Right ventricle myocardium superior (tissue), 1 donor: ENCODE results near the gene RLF. TPM values are rescaled to one million over a fixed set of nuclear protein-coding genes. Genes with fewer than 3 reads are reported as not detected.

Experiments used
- ATAC-seq: fragments of 200-7000 bp; cut with Tn5 transposase; one replicate; pipeline ENCODE4 v1.9.1; 2020; ENCODE audit warnings: mild to moderate bottlenecking; ENCODE audit not compliant: poor library complexity
- DNase-seq: peaks from one replicate; pipeline ENCODE4 v3.0.0-alpha.2; 2020
- intact Hi-C: fragments of 100-400 bp; cut with DNase I; formaldehyde crosslinking; loops from one replicate; pipeline ENCODE4 v1.11.2; 2022
- total RNA-seq: library from RNA; stranded (reverse); fragmentation: NEBNext Ultra II Directional; extraction: Animal tissue kit (Norgen Biotek cat#: 25700); gene quantifications from one replicate; pipeline ENCODE4 v1.2.1, GENCODE V29; 2021
- donor health status: DM: no; HTN: yes; CAD: no; lungs with severe emphysema.

RLF gene
- total RNA-seq, 1 donor from 2014 or later = 11.7 TPM

DNA sequence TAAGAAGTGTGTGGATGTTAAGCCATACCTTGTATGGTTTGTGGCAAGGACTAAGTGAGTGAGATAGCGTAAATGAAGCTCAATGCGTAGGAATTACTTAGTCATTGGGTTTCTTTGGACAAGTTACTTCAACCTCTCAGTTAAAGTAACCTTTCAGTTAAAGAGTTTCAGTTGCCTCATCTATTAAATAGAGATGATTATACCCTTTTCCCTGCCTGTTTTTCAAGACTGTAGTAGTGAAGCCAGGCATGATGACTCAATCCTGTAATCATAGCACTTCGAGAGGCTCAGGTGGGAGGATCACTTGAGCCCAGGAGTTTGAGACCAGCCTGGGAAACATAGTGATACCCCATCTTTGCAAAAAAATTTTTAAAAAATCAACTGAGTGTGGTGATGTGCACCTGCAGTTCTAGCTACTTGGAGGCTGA, 103.2 kb downstream of the RLF start:
- intact Hi-C loops = no loop called here
- no peak for ATAC-seq
- DNase-seq = no peak

DNA sequence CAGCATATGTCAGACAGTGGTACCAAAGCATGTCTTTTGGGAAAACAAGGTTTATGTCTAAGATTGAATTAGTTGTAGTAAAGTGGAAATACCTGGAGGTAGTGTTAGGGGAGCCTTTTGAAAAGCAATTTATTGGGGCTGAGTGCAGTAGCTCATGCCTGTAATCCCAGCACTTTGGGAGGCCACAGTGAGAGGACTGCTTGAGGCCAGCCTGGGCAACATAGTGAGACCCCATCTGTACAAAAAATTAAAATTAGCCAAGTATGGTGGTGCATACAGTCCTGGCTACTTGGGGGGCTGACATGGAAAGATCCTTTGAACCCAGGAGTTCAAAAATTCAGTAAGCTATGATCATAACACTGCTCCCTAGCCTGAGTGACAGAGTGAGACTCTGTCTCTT, 104.1 kb downstream of the RLF start:
- ATAC-seq (no peak), DNase-seq (no peak)
- intact Hi-C loops = no loop called here

DNA sequence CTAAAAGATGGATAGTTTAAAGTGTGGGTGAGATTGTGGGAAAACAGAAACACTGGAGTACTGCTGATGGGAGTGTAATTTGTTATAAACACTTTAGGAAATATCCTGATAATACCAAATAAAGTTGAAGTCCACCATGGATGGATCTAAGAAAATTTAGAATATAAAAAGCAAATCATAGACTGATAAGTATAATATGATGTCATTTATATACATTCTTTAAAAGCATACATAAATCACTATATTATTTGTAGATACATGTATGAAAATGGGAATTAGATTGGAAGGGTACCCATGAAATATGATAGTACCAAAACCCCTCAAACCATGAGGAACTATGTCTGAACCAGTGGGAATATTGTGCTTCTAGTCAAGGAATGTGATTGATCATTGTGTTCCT, 104.7 kb downstream of the RLF start:
- no peak for DNase-seq
- no peak for ATAC-seq
- intact Hi-C loops = no loop called here

DNA sequence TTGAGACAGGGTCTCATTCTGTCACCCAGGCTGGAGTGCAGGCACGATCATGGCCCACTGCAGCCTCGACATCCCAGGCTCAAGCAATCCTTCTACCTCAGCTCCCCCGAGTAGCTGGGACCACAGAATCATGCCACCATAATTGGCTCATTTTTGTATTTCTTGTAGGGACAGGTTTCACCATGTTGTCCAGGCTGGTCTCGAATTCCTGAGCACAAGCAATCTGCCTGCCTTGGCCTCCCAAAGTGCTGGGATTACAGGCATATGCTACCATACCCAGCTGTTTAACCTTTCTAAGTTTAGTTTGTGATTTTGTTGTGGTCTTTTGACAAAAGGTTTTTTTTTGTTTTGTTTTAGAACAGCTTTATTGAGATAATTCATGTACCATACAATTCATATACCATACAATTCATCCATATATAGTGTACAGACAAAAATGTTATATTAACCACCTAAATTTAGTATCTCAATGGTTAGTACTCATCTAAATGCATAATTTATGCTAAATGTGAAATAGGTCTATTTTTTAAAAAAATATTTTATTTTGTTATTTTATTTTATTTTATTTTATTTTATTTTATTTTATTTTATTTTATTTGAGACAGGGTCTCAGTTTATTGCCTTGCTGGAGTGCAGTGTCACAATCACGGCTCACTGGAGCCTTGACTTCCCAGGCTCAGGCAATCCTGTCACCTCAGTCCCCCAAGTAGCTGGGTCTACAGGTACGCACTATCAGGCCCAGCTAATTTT, 105.8 kb downstream of the RLF start:
- ATAC-seq (no peak), DNase-seq (no peak)
- intact Hi-C loops = no loop called here

DNA sequence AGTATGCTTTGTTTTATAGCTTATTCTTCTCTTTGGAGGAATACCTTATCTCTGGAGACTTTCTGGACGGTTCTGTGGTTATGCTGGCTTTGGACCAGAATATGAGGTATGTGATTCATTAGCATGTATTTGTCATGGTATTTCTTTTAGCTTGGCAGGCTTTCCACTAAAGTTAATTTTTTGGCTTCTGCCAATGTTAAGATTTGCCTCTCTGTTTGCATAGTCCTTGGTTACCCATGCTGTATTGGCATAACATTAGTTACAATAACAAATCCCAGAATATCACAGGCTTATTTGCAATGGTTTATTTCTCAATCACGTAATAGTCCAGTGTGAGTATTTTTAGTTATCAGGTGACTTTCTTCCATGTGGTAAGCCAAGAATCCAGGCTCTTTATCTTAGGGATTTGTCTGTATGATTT, 106.6 kb downstream of the RLF start:
- peak; percentile 92 for ATAC-seq
- DNase-seq = no peak
- intact Hi-C loops = no loop called here

DNA sequence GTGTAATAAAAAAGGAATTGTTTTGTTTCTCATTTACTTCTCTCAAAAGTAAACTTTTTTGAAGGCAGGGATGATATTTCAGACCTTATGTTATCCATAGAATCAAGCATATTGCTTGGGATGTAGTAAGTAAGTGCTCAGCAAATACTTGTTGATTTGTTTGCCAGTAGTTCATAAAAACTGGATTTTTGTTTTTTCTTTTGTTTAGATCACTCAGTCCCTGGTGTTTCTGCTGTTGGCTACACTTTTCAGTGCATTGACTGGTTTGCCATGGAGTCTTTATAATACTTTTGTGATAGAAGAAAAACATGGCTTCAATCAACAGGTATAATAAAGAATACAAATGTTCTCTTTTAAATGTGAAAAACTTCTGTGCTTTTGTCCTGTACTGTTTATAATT, 107.0 kb downstream of the RLF start:
- no peak for ATAC-seq
- intact Hi-C loops = no loop called here
- DNase-seq = no peak

DNA sequence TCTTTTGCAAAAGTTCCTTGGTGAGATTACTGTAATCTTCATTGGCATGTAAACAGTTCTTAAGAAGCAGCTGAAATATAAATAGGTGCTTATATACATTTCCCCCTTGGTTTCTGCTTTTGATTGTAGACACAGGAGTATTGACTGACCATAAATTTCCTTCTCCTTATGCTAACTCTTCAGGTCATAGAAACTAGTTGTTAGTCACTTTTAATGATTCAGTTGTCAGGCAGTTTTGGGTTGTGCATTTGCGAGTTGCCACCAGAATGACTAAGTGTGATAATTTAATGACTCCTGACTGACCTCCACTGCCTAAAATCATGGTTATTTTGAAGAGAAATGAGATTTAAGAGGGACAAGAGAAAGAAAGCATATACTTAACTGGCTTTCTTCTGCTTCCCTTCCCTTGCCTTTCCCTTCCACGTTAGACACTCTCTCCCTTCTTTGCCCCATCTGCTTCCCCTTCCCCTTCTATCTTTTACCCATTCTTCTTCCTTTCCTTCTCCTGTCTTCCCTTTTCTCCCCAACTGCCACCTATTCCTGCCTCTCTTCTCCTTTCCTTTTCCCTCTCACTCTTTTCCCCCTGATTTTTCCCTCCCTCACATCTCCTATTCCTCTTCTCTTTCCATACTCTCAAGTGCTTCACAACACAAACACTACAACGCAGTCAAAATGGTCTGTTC, 109.1 kb downstream of the RLF start:
- no peak for ATAC-seq
- intact Hi-C loops = no loop called here
- DNase-seq = no peak

DNA sequence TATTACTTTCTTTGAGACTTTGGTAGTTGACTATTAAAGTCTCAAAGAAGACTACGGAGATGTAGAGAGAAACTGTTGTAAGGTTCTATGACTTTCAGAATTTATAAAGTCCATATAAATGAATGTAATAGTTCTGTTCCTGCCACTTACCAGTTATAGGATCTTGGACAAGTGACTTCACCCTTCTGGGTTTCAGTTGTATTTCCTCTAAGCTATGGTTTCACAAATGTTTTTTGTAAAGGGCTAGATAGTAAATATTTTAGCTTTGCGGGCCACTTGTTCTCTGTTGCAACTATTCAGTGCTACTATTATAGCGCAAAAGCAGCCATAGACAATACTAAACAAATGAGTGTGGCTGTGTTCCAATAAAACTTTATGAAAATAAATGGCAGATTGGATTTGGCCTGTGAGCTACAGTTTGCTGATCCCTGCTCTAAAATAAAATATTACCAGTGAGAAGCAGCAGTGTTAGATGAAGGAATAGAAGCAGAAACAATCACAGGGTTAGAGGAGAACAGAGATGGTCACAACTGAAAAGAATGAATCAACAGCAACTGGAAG, 111.5 kb downstream of the RLF start:
- ATAC-seq = no peak
- no peak for DNase-seq
- intact Hi-C loops = no loop called here

DNA sequence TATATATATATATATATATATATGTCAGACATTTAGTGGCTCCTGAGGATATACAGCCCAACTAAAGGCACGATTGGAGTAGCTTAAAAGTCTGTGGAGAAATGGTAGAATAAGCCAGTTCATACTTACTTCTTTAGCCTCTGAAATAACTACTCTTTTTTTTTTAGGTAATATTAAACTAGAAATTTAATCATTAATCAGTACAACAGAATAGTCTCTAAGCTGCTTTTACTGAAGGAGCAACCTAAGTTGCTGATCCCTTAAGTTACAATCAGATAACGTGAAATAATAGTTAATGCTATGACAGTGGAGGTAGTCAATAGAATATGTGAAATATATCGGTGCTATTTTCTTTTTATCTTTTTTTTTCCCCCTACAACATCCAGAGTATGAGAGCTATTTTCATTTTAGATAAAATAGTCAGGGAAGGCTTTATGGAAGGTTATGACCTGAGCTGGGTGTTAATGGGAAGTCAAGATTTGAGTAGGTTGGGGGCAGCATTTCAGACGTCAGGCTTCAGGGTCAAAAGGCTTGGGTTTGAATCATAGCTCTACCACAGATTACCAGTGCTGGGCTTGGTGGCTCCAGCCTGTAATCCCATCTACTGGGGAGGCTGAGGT, 112.5 kb downstream of the RLF start:
- no peak for ATAC-seq
- intact Hi-C loops = no loop called here
- DNase-seq = no peak

DNA sequence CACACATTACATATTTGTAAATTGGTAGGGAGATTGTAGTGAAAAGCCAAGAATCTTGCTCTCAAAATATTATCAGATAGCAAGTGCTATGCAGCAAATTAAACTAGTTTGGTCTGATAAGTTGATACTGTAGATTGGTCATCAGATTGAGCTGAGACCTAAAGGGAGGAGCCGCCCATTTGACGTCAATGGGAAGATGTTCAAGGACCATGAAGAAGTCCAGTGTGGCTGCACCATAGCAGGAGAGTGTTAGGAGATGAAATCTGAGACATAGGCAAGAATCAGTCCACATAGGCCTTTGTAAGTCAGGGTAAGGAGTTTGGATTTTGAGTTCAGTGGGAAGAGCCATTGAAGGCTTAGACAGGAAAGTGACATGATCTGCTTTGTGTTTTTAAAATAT, 113.1 kb downstream of the RLF start:
- ATAC-seq (no peak), DNase-seq (no peak)
- intact Hi-C loops = no loop called here

DNA sequence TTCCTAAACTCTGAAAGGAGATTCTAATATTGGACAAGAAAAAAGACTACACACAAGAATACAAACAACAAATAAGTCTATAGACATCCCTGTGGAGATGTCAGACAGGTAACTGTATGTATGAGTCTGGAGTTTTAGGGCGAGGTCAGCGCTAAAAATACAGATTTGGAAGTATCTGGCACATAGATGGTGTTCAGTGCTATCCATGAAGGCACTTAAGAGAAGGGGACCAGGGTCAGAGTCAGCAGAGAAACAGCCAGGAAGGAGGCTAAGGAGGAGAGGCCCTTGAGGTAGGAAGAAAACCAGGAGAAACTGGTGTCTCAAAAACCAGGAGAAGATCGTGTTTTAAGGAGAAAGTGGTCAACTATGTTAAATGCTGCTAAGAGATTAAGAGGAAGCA, 114.9 kb downstream of the RLF start:
- ATAC-seq (peak; percentile 46), DNase-seq (no peak)
- intact Hi-C loops = no loop called here

DNA sequence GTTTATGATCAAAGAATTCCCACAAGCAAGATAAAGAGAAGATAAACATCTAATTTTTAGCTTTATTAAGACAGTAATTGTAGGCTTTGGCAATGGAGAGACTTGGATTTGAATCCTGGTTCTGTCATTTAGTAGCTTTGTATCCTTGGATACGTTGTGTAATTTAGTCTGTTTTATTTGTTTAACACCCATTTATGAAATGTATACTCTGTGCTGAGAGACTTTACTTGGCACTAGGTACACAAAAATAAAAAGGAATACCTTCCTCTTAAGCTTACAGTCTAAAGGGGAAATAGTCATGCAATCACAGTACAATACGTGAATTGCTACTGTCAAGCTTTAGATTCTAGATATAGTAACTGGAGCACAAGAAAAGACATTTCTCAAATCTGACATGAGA, 120.7 kb downstream of the RLF start:
- ATAC-seq = no peak
- no peak for DNase-seq
- intact Hi-C loops = no loop called here

Other genes starting within 250 kb of the RLF start
- gene MFSD2A, start 206.2 kb upstream of the RLF start, total RNA-seq = 0.22 TPM
- gene CAP1, start 120.7 kb upstream of the RLF start, total RNA-seq = 72.6 TPM
- 37.7 TPM for gene PPT1, start 64.1 kb upstream of the RLF start, total RNA-seq
- not detected for gene TMCO2, start 86.5 kb downstream of the RLF start, total RNA-seq
- gene ZMPSTE24, start 96.8 kb downstream of the RLF start, total RNA-seq = 35.4 TPM
- gene COL9A2, start 155.9 kb downstream of the RLF start, total RNA-seq = 0.24 TPM
- gene SMAP2, start 212.3 kb downstream of the RLF start, total RNA-seq = 13.4 TPM